NOMO-1 (cell line): ENCODE results near the gene GSTO2.

Experiments used
- DNase-seq, 2 experiments: peaks; one replicate each; lab custom pipeline; 2025; ENCODE audit not compliant: unreplicated experiment in 2 of 2; lab: John Stamatoyannopoulos, UW

The GSTO2 gene

DNA sequence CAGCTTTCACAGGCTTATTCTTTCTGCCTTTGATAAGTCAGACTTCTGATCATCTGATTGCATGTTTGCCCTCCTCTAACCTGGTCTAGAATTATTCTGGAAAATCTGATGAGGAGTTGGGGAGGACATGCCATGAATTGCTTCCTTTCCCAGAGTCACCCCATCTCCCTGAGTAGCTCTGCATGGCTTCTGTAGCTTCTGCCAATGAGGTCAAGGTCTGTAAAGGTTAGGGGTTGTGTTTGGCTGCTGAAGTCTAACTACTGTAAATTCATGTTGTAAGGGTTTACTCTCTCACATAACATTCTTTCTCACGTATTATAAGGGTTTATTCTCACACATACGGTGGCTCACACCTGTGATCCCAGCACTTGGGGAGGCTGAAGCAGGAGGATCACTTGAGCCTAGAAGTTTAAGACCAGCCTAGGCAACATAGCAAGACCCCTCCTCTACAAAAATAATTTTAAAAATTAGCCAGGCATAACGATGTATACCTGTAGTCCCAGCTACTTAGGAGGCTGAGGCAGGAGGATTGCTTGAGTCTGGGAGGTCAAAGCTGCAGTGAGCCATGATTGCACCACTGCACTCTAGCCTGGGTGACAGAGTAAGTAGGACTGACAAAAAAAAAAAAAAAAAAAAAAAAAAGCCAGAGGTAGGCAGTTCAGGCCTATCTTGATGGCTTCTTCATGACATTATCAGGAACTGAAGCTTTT is 10.7 kb downstream of the GSTO2 start:
- no peak for DNase-seq

DNA sequence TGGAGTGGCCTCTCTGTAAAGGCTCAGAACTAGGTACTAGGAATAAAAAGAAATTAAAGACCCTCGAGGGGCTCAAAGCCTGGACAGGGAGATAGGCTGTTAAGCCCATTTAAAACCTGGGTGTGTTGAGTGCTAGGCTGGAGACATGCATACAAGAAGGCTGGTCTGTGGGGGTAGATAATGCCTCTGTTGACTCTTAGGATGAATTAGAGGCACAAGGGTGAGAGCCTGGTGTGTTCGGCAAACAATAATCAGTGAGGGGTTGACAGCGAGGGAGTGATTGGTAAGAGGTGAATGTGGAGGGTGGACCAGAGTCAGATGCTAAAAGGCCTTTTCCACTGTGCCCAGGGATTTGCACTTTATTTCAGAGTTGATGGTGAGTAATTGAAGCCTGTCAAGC is 12.7 kb downstream of the GSTO2 start:
- no peak for DNase-seq

DNA sequence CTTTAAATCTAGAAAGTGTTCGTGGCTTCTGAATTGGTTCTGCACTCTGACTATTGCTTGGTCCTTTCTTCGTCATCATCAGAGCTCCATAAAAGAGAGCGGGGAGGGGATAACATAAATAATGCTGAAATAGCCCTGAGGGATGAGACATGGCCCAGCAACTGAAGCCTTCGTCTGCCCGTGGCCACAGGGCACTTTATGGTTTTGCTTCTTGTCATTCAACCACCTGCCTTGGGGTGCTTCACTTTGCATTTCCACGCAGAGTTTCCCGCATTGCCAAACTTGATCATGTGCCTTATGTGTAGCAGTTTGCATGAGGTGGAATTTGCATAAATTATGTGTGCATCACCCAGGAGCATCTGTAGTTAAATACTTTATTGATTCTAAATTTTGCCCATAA is 15.9 kb downstream of the GSTO2 start:
- DNase-seq, result no peak

DNA sequence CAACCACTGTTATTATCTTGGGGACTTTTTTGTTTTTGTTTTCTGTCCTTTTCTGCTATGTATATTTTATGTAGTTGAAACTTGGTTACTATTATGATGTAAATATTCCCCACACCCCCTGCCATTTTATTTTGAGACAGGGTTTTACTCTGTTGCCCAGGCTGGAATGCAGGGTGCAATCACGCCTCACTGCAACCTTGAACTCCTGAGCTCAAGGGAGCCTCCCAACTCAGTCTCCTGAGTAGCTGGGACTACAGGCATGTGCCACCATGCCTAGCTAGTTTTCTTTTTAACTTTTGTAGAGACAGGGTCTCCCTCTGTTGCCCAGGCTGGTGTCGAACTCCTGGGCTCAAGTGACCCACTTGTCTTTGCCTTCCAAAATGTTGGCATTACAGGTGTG is 18.0 kb downstream of the GSTO2 start:
- DNase-seq, result no peak

DNA sequence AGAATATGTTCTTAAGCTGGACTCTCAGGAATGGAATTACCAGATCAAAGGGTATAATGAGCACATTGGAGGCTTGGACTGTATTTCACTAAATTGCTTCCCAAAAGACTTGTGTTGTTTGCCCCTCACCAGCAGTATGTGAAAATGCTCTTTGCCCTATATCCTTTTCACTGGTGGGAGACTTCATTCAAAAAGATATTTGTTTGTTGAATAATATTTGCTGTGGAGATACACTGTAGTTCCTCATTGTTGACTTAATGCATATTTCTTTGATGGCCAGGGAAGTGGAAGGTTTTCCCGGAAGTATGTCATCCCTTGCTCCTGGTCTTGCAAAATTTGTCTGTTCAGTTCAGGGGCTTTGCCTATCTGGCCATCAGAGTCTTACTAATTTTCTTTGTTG is 19.4 kb downstream of the GSTO2 start:
- DNase-seq, result no peak

DNA sequence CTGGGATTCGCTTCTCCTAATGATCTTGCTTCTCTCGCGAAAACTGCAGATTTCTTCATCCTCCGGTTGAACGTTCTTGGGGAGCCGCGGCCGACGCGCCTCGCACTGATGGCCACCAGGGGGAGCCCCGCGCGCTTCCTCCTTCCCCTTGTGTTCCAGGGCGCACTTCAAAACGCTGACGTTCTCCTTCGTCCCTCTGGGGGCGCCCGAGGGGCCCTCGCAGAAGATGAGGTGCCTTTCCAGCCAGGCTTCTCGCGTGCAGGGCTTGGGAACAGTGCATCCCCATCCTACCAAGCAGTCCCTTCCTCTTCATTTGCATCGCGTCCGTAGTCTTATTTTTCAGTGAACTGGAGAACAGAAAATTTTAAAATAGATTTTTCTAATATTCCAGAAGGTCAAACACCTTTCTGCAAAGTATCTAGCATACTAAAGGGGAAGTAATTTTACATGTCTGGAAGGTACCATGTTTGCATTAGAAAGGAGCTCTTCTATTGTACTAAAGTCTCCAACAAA is 22.5 kb downstream of the GSTO2 start:
- peak; percentile 76 to 88 for DNase-seq

DNA sequence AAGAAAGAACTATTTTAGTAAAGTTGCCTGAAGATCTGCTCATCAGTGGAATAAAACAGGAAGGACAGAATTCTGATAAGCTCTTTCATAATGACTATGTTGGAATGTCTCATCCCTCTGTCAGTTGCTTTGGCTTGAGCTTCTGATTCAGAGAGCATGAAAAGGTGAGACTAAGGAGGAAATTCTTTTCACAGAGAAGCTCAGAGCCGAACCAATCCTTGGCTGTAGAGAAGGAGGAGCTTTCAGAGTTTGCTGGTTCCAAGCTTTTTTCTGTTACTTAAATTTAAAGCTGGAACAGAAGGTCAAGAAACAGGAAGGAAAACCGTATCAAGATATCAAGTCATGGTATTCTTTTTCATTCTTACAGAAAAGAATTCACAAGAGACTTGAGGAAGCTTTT is 24.0 kb downstream of the GSTO2 start:
- no peak for DNase-seq

DNA sequence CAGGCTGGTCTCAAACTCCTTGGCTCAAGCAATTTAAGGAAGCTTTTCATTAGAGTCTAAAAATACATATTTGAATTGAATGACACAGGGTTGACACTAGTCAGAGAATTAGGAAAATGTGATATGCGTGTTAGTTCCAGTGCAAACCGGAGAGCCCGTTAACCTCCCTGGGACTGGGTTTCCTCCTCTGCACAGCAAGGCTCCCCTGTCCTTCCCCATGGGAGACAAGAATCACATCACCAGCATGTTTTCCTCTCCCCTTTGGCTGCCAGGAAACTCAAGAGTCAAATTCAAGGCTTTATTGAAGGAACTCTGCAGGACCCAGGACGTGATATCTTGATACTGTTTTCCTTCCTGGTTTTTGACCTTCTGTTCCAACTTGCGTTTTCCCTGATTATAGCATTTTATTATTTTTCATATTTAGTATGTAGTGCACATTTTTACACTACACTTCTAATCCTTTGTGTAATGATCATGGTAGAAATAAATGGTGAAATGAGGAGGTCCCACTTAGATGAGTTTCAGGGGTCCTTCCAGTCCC is 24.9 kb downstream of the GSTO2 start:
- no peak for DNase-seq

DNA sequence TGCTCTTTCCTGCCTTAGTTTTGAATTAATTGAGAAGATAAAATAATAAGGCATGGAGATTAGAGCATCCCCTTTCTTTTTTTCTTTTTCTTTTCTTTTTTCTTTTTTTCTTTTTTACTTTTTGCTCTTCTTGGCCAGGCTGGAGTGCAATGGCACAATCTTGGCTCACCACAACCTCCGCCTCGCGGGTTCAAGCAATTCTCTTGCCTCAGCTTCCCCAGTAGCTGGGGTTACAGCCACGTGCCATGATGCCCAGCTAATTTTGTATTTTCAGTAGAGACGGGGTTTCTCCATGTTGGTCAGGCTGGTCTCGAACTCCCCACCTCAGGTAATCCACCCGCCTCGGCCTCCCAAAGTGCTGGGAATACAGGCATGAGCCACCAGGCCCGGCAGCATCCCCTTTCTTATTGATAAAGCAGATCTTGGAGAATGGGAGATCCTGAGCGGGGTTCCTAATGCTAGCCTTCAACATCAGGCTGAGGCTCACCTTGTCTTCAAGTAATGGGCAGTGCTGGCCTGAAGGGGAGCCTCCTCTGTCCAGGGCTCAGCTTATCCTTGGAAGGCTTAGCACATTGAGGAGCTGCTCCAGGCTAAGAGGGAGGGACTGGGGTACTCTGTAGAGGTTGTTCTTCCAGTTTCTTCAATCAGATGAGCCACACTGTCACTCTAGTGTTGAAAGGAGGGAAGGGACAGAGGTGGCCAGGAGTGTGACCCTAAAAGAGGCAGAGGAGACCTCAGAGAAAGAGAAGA is 27.9 kb downstream of the GSTO2 start:
- no peak for DNase-seq

DNA sequence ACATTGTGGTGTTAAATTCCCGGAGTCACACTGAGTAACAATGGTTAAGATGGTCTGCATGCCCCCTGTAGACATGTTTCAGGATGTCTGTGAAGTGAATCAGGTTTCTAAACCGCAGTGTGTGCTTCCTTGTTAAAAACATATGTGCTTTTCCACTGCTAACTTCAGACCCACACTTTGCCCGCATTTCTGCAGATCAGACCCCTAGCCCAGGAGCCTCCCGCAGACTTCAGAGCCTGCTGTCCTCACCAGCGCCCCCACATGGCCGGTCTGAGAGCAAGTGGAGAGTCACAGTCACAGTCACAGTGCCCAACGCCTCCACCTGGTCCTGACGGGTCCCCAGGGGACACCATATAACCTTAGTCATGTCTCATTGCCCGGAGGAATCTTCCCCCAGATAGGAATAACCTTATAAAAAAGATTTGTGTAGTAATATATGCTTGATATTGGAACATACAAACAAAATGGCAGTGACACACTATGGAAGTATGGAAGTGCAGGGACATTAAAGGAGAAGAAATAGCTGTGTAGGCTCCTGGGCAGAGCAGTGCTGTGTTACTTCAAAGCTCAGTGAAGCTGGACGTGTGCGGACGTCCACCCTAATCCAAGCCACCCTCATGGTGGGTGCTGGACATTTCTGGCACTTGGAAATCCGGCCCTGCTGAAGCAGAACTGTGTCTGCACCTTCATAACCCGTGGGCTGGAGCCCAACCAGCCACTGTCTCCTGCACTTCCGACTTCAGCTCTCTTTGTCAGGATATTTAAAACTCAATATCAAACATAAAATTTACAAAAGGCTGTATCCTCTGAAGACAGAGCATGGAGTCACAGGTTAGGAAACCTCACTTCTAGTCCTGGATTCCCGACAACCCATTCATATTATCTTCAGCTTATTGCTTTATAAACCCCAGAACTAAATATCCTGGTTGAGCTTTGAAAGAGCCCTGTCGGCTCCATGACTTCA is 29.0 kb downstream of the GSTO2 start:
- DNase-seq, result no peak

DNA sequence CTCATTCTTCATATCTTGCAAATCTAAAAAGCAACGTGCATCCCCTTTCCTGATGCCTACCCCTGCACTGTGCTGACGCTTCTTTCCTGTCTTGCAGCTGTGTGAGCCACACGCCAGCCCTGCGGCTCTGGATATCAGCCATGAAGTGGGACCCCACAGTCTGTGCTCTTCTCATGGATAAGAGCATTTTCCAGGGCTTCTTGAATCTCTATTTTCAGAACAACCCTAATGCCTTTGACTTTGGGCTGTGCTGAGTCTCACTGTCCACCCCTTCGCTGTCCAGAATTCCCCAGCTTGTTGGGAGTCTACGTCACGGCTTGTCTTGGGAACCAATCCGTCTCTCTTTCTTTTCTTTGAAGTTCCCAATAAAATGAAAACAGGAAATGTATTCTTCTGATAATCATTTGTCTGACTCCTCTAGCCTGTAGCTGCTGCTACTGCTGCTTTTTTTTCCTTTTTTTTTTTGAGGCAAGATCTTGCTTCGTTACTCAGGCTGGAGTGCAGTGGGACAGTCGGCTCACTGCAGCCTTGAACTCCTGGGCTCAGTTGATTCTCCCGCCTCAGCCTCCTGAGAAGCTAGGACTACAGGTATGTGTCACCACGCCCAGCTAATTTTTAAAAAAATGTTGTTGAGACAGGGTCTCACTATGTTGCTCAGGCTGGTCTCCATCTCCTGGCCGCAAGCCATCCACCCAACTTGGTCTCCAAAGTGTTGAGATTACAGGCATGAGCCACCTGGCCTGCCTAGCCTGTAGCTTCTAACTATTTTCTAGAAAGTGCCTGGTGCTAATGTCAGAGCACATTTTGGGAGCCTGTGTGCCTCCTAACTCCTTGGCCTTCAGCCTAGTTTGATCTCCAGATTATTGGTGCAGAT is 30.3 kb downstream of the GSTO2 start:
- no peak for DNase-seq

DNA sequence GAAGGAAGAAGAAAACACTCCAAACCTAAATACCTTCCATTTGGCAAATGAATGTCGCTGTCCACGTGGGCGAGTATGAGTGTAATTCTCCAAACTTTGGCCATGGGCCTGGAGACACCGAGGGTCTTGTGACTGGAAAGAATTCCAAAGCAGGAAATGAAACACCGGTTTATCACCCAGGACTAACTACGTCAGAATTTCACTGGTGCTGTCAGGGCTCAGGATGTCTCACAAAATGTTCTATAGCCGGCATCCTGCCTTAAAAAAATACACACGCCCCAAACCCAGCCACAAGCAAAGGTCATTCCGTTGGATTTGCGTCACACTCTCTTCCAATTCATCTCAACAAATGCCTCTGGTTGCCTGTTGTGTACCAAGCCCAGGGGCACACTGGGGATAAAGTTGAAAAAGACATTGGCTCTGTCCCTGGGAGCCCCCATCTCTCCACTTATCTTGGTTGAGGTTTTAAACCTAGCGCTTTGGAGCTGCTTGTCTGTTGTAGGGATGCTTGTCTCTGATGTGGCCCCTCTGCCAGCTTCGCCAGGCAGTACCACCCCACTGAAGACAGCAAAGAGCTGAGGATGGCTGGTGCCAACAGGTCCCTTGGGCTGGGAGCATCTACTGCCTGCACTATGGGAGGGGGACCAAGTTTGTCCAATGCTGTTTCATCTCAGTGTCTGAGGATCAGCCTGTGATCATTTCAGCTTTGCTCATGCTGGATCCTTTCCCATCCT is 31.2 kb downstream of the GSTO2 start:
- DNase-seq, result no peak

DNA sequence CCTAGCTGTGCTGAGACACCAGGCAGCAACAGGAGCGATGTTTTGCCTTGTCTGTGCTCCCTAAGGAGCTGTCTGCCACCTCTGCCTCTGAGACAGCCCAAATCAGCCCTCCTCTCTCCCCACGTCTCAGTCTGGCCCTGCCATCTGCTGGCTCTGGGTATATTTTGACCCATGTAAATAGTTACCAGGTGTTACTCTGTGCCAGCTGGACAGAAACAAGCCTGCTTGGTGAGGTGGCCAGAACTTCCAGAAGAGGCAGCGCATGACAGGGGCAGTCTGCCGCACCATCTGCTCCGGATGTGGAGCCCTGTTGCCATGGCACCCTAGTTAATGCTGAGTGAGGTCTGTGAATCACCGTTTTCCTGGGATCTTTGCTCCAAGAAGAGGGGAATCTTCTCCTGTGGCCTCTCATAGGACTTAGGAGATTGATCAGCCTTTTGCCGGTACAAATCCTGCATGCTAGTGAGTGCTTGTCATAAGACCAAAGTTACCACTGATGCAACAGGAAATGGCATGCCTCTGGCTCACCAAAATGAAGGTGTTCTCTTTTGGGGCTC is 31.8 kb downstream of the GSTO2 start:
- DNase-seq, result no peak

DNA sequence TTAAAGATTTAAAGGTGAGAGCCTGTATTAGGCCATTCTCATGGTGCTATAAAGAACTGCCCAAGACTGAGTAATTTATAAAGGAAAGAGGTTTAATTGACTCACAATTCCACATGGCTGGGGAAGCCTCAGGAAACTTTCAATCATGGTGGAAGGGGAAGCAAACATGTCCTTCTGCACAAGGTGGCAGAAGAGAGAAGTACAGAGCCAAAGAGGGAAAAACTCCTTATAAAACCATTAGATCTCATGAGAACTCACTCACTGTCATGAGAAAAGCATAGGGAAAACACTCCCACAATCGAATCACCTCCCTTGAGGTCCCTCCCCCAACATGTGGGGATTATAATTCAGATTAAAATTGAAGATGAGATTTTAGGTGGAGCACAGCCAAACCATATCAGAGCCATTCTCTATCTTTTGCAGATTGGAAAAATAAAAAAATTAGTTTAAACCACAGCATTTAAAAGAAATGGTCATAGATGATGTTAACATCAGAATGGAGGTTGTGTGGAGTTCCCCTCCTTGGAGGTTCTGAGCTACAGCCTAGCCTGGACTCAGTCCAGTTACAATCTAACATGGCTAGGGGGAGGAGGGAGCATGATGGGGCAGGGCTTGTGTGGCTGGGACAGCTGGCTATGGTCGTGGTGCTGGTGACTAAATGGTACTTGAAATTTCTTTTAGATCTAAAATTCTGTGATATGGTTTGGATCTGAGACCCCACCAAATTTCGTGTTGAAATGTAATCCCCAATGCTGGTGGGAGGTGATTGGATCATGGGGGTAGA is 33.1 kb downstream of the GSTO2 start:
- DNase-seq, result no peak

DNA sequence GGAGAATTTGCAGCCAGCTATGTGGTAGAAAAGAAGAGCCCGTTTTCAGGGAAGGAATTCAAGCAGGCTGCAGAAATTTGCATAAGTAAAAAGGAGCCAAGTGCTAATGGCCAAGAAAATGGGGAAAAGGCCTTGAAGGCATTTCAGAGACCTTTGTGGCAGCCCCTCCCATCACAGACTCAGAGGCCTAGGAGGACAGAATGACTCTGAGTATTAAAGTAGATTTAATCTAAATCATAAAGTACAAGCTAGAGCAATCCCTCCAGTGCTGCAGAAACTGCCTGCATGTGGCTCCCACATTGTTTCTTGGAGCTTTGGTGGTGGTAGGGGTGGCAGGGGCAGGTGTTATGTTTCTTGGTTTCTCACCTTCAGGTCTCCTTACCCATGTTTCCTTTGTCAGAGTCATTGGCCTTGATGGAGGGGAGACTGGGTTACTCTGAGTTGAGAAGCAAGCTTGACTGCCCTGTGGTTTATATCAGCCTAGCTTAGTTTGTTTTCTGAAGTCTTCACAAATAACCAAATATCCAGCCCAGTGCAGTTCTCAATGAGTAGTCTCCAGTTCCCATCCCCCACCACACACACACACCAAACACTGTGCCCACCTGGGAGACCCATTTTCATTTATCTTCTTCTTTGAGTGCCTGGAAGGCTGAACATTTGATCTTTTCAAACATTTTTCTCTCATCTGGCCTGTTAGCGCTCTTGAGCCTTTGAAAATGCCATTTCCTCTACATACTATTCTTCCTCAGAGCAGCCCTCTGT is 34.8 kb downstream of the GSTO2 start:
- no peak for DNase-seq

DNA sequence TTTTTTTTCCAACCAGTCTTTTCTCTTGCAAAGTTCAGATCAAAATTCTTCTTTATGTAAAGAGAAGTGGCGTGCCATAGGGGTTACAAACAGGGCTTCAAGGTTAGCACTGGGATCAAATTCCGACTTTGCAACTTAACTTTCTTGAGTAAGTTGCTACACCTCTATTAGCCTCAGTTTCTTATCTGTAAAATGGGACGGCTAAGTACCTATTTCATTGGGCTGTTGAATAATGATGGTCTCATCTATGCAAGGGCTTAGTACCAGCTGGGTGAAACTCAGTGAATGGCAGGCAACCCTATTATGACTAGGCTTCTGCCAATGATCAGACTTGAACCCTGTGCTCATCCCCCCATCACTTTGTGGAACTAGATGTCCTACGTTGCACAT is 35.4 kb downstream of the GSTO2 start:
- DNase-seq, result no peak

DNA sequence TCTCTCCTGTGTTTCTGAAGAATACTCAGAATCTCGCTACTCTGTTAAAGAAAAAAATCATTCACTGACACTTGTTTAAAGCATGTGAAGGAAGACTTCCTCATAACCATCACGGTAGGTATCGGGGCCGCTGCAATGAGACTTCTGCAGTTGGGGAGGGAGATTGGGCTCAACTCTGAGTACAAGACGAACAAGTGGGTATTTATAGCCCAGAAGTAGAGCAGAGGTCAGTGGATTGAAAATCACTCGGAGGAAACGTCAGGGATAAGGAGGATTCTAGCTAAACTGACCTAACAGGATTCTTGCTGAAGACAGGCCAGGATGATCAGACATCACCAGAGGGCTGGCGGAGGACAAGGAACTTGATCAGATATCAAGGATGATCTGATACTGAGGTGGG is 35.9 kb downstream of the GSTO2 start:
- DNase-seq, result no peak

DNA sequence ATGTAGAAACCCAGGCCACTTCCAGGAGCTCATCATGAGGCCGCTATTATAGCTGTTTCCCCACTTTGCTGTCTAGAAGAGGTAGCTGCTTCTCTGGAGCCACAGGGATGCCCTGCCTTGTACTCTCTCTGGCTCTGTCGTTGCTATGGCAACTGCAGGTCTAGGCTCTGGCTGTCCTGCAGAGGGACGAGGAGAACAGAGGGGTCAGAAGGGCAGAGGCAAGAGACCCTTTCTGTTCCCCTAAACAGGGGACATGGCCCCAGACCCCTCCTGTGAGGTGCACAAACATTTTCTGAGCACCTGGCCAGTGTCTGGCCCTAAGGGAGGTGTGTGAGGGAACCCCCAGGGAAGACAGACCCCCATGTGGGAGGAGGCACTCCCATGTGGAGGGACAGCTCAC is 37.9 kb downstream of the GSTO2 start:
- DNase-seq, result no peak
